KG1 (cell line): ENCODE data around the gene MDFI.

Source experiments
- DNase-seq: peaks from one replicate; lab custom pipeline; 2025; lab: John Stamatoyannopoulos, UW

The MDFI gene

GRCh38 chr6:41634657-41635056 is 3.6 kb upstream of the MDFI start:
- DNase-seq = no peak

GRCh38 chr6:41635365-41635764 is 2.9 kb upstream of the MDFI start:
- DNase-seq = no peak

DNA sequence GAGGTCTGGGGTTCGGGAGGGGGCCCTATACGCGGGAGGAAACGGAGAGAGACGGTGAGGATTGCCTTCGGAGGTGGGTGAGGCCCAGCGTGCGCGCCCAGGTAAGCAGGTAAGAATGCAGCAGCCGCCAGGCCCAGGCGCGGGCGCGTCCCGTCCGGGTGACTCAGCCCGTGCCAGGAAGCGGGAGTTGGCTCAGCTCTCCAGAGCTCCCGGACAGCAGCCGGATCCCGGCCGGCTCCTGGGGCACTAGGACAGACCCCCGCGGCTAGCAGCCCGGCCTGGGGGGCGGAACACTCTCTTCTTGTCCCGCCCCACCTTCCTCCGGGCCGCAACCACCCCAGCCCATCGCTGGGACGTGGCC is 1.5 kb upstream of the MDFI start:
- DNase-seq = no peak

GRCh38 chr6:41637194-41638001 is 870 bp upstream of the MDFI start:
- no peak for DNase-seq

DNA sequence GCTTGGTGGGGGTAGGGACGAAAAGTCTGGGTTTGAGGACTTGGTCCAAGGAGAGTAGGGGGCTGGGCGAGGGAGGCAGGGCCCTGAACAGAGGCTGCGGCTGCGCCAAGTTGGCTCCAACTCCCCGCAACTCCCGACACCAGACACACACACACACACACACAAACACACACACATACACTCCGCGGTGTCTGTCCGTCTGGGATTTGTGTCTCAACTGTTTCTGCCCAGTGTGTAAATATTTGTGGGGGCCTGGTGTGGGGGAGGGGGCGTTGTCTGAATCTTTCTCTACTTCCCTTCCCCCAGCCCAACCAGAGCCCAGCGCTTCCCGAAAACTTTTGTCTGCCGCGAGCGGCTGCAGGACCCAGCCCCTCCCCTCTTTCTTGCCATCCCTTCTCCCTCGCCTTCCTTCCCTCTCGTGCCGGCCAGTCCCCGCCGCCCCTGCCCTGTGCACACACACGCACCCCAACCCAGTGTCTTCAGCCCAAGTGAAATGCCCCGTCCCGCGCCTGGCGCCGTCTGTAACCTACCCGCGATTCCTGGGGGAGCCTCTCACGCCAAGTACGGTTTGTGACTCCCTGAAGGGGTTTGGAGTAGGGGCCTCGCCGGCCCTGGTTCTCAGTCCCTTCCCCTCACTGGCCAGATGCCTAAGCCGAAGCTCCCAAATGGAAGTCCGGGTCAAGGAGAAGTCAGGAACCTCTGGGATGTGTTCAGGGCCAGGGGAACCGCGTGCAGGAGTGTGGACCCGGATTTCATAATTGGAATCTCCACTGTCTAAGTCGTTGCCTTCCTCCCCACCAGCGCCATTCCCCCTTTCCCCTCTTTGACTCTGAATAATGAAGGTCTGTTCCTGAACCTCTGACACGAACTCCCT is 904 bp downstream of the MDFI start:
- DNase-seq = no peak

GRCh38 chr6:41639809-41640371 is 1.6 kb downstream of the MDFI start:
- no peak for DNase-seq

DNA sequence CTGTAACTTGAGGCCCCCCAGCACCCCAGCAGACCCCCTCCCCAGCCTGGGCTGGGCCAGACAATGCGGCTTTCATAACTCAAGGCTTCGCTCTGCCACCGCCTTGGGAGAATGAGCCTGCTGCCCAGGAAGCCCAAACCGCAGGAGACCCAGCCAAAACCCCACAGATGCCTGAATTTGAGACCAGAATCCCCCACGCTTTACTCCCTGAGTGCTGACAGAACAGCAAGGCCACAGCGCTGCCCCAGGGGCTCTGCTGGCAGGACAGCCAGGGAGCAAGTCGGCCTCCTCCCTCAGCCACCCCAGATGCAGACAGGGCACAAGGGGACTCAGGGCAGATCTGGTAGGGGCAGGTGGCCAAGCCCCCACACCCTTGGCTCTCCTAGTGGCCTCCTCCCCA is 2.2 kb downstream of the MDFI start:
- DNase-seq = no peak

DNA sequence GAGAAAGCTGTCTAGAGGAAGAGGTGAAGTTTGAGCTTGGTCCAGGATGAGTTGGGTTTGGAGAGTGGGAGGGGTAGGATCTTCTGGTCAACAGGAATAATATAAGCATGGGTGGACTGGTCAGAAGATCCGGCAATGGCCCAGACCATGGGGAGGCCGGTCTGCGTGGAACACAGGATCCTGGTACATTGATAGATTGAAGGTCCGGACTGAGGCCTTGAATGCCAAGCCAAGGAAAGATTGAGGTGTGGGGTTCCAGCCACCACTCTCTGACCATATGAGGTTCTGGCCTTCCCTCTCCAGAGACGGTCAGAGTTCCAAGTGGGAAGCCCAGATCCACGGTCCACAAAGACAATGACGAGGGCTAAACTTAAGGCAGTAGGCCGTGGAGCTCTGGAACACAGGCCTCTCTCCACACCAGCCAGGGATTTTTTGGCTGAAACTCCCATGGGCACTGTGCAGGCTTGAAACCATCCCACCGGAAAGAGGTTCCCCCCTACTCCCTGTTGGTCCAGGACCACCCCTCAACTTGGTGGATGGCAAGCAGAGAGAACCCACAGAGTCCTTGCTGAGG is 3.2 kb downstream of the MDFI start:
- DNase-seq = no peak

DNA sequence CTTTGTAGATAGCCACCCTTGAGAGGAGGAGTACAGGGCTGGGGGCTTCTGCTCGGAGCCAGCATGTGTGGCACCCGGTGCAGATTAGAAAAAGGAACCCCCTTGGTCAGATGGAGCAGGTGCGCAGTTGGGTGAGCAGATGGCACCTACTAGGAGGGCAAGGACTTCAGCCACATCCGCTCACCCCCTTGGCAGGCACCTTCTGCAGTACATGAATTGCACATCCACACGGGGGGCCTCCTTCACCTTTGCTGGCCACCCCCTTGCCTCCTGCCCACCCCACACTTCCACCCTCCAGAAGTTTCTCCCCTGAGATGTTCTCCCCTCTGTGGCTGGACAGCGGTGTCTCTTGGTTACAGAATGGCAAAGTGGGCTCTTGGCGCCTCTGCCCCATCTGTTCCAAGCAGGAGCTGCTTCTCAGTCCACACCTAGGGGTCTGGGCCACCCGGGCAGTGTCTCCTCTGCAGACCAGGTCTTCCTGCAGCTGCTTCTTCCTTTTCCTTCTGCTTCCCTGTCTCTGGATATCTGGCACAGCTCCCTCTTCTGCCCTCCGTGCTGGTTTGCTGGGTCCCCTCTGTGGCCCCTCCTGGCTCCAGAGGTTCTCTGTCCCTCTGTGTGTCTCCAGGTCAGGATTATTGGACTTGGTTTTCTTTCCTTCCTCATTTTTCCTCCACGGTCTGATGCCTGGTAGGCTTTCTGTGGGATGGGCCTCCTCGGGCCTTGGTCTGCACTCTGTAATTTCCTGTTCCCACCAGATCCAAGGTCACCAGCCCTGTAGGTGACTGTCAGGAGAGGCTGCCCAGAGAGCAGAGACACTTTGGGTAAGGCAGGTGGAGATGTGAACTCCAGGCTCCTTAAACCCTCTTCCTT is 4.1 kb downstream of the MDFI start:
- no peak for DNase-seq

DNA sequence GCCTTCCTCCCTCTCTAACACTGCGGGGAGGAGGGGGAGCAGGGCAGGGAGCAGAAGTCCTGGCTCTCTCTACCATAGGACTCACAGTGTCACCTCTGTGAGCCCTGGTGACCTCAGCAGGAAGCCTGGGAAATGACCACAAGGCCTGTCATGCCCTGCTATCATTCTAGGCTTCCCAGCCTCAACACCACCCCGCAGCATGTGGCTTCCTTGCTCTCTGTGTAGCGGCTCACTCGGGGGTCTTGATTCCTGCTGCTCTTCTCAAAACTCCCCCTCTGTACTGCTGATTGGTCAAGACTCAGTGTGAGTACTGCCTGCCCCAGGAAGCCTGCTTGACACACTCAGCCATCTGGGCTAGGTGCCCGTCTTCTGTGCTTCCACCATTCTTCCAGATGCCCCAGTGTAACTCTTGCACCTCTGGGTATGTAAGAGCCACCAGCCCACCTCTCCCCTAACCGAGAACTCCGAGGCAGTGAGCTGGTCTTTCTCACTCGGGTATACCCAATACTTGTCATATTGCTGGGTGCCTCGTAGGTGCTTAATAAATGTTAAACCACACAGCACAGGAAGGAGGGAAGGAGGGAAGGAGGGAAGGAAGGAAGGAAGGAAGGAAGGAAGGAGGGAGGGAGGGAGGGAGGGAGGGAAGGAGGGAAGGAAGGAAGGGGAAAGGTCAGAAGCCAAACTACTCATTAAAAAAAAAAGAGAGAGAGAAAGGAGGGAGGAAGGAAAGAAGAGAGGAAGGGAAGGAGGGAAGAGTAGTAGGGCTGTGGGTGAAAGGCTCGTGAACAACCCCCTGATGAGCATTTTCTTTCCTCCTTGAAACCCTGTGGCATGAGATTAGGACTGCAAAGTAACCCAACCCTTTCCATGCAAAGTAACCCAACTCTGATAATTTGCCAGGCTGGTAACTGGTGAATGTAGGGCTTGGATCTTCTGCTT is 5.0 kb downstream of the MDFI start:
- DNase-seq = no peak

DNA sequence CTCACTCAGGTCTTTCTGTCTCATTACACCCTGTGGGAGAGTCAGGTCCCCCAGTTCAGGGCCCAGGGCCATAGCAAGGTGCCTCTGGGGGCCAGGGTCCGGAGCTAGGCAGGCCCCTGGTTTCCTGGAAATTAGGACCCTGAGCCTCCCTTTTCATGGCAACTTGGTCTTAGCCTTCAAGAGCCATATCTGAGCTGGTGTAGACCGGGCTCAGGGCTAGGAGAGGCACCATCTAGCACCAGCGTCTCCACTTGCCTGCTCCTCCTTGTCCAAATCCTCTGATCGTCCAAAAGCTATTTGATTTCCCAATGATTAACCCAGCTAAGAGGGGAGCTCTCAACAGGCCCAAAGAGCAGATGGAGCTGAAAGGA is 5.6 kb downstream of the MDFI start:
- DNase-seq = no peak

DNA sequence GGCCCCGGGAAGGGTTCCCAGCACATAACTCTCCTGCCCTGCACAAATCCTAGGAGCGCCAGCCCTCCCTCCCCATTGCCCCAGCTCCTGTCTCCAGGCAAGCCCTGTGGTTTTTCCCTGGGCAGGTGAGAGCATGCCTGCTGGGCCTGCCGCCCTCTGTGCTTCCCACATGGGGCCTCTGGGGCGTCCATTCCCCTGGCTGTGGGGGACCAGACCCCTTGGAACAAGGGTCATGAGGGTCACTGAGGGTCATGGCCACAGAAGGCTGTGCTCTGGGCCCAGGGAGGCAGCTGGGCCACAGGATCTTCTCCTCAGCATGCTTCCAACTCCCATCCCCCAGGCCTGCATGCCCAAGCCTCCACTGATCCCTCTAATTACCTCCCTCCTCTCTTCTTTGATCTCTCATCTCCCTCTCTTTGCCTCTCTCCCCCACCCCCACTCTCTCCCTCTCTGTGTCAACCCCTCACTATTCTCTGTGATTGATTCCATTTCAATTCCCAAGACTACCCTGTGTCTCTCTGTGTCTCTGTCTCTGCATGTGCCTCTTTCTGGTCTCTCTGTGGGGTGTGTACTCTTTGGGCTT is 6.1 kb downstream of the MDFI start:
- no peak for DNase-seq

- DNase-seq = no peak
These were observed 6.8 kb downstream of the MDFI start for GRCh38 chr6:41645007-41645618.

DNA sequence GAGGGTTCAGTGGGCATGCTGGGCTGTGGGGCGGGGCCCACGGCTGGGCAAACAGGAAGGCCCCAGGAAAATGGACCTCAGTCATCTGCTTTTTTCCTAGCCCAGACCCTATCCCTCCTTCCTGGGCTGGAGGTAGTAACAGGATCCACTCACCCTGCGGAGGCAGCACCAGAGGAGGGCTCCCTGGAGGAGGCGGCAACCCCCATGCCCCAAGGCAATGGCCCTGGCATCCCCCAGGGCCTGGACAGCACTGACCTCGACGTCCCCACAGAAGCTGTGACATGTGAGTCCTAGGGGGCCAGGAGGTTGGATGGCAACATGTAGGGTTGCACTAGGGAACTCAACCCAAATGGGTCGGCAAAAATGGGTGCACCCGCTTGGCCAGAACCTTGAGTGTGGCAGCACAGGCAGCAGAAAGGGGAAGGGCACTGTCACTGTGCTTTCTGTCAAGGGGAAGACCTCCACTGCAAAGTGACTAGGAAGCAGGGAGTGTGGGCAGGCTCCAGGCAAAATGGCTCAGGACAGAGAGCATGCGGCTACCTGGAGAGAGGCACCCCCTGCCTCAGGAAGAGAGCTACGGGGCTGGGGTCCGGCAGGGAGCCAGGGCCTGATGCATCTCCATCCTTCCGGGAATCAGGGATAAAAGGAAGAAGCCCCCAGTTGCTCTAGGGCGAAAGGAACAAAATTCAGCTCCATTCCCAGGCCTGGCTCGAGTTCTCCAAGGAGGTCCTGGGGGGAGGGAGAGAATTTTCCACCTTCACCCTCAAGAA is 7.9 kb downstream of the MDFI start:
- no peak for DNase-seq

- no peak for DNase-seq
These were observed 8.8 kb downstream of the MDFI start for GRCh38 chr6:41647061-41647511.

DNA sequence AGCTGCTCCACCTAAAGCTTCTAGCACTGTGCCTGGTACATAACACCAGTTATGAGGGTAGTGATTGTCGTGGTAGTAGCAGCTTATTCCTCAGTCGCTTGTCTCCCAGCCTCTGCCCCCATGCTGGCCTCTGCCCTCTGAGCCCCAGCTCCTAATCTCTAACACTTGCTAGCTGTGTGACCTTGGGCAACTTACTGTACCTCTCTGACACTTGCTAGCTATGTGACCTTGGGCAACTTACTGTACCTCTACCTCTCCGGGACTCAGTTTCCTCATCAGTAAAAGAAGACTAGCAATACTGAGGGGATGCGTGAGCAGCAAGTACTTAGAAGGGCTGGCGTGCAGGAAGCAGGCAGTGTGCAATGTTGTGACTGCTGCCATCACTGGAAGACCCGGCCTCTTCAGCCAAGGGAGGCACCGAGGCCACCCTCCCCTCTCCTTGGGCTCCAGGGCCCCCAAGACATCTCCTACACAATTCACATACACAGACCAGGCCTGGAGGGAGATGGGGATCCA is 9.9 kb downstream of the MDFI start:
- DNase-seq = no peak

DNA sequence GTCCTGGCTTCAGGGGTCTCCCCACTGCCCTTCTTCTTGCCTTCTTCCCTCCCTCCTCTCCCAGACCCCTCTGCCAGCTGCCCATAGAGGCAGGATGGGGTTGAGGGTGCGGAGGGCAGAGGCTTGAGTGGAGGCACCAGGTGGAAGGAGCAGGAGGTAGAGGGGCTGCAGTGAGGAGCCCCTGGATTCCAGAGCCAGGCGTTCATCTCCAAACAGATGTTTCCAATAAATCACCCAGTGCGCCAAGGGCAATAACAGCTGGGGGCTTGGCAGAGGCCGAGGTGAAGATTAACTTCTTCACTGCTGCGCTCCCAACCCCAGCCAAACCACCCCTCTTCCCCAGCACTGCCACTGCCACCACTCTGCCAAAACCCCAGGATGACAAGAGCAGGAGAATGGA is 10.7 kb downstream of the MDFI start:
- no peak for DNase-seq

- no peak for DNase-seq
These were observed 11.3 kb downstream of the MDFI start for GRCh38 chr6:41649596-41649995.

- no peak for DNase-seq
These were observed 11.9 kb downstream of the MDFI start for GRCh38 chr6:41650120-41650519.
